Islet precursor cell (in vitro differentiated cells): ENCODE results near the gene MZT2B.
"Not testable (repeated sequence)": the region's sequence is repeated elsewhere in the genome, so short reads cannot be mapped to it uniquely, and the experiment has no call there.

Experiments used
- DNase-seq: peaks from one replicate; pipeline ENCODE4 v3.0.0-alpha.2; 2018

Gene MZT2B, protein sequence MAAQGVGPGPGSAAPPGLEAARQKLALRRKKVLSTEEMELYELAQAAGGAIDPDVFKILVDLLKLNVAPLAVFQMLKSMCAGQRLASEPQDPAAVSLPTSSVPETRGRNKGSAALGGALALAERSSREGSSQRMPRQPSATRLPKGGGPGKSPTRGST

DNA sequence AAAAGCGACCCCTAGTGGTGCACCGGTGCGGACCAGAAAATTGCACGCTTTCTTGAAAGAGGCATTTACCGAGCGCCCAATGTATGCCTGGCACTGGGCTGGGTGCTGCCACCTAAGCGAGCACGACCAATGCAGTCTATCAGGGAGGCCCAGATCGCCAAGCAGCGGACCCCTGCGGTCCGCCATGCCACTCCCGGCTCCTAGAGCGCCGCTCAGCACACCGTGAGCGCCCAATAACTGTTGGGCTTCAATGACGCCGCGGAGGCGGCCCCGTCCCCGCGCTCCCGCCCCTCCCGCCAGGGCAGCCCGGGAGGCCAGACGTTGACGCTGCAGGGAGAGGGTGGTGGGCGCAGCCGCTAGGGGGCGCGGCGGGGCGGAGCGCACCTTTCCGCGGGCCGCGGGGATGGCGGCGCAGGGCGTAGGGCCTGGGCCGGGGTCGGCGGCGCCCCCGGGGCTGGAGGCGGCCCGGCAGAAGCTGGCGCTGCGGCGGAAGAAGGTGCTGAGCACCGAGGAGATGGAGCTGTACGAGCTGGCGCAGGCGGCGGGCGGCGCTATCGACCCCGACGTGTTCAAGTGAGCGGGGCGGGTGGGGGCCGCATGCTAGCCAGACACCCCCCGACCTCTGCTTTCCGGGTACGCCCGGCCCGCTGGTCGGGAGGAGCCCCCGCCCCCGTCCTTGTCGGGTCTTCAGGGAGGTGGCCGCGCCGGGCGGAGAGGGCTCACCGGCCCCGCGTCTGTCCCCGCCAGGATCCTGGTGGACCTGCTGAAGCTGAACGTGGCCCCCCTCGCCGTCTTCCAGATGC, at the start of gene MZT2B:
Gene MZT2B (plus strand): TSS at position 383 of the 803 bp plus-strand sequence. CDS start 21 bp downstream, at position 404.
- DNase-seq = peak; percentile 93

DNA sequence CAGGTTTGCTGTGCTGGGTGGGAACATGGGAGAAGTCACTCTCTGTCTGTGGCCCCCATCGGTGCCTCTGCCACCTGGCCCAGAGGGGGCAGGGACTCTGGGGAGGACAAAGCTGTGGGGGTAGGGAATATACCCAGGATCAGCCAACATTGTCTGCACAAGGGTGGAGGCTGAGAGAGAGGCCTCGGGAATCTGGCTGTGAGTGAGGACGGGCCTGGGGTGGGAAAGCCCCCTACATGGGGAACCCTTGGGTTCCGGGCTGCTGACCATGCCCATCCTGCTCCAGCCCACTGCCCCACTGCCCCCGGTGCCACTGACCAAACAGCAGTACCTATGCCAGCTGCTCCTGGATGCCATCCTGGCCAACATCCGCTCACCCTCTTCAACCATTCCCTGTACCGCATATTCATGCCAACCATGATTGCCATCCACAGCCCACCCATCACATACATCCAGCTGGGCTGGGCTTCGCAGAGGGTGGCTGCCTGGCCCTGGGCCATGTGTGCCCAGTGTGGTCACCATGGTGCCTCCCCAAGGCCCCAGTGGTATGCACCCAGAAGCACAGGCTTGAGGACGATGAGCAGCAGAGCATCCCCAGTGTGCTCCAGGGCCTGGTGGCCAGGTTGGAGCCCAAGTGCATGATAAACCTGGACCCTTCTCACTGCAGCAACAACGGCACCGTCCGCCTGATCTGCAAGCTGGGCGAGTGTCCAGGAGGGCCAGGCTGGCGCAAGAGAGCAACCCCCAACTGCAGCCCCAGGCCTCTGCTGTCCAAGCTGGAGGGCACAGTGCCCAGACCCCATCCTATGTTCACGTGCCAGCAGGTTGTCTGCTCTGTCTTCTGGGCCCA, 46.1 kb upstream of the MZT2B start:
- DNase-seq = peak; percentile 24

DNA sequence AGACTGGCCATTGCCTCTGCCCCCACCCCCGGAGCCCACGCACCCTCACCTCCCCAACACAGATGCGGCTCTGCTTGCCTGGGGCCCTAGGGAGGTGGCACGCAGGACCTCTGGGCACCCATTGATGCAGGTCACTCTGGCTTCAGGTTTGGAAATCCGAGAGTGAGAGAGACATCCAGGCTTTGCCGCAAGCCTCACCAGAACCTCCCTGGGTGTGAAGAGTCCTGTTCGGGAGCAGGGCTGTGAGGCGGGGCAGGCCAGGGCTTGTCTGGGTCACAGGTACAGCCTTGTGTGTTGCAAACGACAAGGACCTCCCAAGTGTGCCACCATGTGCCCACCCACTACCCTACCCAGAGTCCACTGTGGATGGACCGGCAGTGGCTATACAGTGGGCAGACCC, 45.5 kb upstream of the MZT2B start:
- peak; percentile 37 for DNase-seq

DNA sequence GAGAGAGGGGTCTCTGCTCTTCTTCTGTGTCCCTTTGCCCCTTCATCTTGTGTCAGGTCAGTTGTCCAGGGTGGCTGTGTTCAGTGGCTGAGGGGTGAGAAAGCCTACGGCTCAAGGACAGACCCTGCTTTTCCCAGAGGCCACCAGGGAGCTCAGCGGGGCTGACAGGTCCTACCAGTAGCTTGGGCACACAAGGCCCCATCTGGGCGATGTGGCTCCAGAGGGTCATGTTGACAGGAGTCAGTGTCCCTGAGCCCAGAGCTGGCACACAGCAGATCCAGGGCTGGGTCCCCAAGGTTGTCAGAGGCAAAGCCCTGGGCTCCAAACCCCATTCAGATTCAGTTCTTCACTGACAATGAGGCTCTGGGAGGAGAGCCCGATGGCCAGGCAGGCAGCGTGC, 44.9 kb upstream of the MZT2B start:
- DNase-seq = peak; percentile 39

DNA sequence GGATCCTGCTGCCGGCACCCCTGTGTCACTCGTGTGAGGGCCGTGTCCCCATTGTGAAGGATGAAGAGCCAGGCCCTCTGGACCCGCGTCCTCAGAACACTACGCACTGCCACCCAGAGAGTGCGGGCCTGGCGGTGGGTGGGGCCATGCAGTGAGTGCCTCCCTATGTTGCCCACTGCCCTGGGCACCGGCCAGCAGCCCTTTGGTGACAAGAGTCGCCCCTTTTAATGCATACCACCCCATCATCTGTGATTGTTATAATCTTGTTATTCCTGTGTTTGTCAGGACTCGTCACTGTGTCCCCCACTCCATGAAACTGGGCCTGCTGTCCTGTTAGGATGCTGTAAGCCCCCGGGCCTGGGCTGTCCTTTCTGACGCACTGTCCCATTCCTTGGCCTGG, 43.7 kb upstream of the MZT2B start:
- peak; percentile 22 for DNase-seq

DNA sequence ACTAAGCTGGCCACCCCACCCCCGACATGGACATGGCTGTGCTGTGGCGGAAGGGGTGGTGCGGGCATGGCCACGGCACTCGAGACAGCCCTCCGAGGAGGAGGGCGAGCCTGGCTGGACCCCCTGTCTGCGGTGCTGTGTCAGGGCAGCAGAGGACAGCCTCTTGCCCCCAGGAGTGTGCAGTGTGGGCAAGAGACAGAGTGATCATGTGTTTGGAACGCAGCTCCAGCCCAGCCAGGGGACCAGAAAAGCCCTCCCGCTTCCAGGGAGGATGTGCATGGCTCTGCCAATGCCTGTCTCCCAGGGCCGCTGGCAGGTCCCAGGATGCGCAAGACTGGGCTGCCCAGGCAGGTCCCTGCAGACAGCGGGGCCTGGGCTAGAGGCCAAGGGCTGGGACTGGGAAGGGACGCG, 43.2 kb upstream of the MZT2B start:
- peak; percentile 37 for DNase-seq

DNA sequence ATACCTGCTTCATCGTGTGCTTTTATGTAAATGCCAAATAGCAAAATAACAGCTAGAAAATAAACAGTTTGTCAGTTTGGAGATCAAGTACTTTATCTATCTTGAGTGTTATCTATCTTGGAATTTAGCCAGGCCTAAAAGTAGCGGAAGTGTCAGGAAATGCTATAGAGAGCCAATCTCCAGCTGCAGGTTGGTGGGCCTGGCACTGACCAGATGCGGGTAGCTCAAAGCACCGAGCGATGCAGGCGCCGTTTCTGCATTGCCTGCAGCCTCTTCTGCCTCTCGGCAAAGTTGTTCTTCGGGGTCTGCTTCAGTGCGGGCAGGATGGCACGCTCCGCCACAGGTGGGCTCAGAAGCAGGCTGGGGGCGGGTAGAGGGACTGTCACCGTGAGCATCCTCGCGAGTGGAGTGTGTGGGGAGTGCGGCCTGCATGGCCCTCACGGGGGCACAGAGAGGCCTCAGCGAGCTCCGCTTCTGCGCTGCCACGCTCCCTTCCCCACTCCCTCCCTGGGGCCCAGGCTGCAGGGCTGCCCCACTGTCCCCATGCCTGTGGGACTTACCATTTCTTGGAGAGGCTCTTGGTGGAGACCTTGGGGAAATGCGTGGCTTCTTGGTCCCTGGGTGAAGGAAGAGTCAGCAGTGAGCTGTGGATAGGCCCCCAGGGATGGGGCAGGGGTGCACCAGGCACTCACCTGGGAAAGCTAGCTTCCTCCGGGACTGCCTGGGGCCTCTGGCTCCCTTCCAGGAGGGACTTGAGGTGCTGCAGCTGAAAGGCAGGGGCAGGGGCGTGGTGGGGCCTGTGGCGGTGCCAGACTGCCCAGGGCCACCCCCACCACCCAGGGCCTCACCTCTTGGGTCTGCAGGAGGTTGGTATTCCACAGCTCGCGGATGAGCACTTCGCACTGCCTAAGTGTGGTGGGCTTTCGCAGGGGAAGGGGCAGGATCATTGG, 42.5 kb upstream of the MZT2B start:
- peak; percentile 32 for DNase-seq

DNA sequence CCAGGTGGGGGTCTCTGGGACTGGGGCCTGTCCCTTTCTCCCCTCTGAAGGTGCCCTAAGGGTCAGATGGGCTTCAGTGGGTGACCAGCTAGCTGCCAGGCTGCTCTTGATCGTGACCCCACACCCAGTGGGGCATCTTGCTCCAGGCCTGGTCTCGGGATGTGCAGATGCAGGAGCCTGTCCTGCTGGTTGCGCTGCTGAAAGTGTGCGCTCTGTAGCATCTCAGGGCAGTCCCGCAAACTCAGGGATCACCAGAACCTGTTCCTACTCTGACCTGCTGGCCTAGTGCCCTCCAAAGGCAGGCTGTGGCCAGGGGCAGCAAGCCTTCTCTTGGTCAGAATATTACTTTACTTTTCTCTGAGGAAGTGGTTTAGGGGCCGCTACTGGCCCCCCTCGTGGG, 41.5 kb upstream of the MZT2B start:
- DNase-seq = peak; percentile 1

DNA sequence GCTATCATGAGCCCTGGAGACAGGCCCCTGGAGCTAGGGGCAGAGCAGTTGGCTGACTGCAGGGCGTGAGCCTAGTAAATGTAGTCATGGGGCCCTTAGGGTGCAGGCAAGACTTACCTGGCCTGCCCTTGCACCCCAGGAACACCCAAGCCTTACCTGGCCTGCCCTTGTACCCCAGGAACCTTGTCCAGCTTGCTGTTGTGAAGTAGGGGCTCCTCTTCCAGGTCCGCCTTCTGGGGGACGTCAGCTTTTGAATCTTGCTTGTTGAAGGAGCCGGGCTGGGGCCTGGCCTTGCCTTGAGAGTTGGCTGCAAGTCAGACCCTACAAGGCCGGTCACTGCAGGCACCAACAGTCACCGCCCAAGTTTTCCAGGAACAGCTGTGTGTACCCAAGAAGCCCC, 41.1 kb upstream of the MZT2B start:
- peak; percentile 12 for DNase-seq

DNA sequence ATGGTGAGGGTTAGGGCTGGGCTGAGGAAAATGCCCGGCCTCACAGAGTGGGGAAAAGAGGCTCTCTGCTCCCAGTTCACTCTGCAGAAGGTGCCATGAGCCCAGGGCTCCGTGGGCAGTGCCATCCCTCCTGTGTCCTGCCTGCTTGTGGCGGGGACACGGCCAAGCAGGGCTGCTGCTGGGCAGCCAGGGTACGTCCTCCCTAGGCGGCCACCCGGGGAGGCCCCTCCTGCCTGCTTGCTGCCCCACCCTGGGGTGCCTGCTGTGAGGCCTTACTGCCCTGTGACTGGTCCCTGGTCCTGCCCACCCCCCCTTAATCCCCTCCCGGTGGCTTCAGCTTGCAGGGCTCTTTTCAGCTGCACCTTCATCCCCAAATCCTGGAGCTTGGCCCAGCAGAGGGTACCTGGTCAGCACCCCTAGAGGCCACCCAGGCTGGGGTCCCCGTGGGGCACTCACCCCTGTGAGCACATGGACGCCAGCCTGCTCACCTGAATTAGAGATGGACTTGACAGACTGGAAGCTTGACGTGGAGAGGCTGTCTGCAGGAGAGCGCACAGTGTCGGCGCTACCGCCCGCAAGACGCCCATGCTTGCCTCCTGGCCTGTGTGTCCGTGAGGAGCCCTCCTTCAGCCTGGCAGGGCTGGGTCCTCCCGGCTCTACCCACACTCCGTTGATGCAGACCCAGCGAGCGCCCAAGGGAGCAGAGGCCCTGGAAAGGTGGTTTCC, 40.3 kb upstream of the MZT2B start:
- DNase-seq = peak; percentile 40

DNA sequence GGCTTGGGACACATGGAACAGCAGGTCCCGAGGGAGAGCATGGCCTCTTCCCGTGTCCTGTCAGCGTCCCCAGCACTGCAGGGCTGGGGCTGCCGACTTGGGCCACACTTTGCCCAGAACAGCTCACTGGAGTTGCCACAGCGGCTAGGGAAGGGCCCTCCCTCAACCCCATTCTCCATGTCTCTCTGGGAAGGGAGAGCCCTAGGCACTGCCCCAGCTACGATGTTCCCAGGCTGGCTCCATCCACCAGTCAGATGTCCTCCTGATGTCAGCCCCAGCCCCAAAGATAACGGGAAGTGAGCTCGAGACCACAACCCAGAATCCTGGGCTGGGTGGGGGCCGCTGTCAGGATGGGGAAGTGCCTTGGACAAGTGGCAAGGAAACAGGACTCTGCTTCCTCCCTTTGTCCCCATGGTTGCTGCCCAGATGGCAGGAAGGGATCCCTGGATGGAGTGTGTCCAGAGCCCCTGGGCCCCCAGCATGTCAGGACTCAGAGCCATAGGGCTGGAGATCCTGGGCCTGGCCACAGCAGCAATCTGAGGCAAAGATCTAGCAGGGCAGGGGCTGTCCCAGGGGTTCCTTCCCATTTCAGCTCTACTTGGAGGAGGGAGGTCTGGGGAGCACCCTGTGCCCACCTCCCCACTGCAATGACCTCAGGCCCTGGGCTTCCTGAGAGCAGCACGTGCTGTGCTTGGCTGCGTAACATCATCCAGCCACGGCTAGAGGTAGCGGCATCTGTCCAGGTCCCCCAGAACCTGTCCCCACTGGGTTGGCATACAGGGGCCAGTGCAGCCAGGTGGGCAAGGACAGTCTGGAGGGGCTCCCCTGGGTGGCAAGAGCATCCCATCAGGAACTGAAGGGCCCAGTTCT, 39.4 kb upstream of the MZT2B start:
- peak; percentile 29 for DNase-seq

DNA sequence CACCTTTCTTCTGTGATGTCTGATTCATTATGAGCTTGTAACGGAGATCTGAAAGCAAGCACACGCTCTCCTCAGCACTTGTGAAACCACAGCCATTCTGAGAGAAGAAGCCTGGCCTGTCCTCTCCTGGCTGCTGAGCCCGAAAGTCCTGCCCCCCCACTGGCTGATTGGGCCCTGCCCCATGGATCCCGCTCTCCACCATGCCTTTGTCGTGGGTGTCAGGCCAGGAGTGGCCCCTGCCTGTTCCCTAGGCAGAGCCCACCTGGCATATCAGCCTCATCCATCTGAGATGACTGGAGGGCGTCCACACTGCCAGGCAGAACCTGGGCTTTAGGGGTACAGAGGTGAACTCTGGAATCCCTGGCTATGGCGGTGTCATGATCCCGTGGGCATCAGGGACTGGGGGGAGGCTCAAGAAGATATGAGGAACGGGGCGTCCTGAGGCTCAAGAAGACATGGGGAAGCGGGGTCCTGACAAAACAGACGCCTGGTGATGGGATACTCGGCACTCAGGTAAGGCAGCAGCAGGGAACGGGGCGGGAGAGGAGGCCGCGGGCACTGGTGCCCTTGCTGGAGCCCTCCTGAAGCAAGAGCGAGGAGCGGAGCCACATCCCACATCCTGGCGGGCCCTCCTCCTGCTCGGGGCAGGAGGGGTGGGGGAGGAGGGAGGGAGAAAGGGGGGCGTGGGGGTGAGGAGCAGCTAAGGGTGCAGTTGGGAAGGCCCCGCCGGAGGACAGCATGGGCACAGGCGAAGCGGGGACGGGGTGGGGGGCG, 38.6 kb upstream of the MZT2B start:
- DNase-seq = peak; percentile 62

DNA sequence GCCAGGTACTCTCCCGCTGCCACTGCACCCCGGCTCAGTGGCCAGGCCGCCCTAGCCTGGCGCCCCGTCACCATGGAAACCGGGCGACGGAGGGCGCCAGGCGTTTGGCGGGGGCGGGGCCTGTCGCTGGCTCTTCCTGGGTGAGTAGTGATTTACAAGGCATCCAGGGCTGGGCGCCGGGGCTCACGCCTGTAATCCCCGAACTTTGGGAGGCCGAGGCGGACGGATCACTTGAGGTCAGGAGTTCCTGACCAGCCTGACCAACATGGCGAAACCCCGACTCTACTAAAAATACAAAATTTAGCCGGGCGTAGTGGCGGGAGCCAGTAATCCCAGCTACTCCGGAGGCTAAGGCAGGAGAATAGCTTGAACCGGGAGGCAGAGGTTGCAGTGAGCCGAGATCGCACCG, 37.1 kb upstream of the MZT2B start, which contains the start of gene CCDC74B:
Gene CCDC74B (minus strand): TSS at position 107 of the 409 bp plus-strand sequence. CDS start 116 bp downstream, outside the sequence.
- peak; percentile 73 for DNase-seq

DNA sequence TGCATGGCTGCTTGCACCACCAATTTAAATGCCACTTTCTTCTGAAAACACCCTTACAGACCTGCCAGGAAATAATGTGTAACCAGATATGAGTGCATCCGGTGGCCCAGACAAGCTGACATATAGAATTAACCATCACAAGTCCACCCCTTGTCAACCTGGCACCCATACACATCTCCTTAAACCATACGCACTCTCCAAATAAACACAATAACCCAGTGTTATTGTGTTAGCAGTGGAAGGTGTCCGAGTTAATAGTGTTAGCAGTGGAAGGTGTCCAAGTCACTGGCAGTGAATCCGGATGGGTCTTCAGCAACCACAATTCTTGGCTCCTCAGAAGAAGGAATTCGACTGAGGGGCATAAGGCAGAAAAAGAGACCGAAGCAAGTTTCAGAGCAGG, 33.5 kb upstream of the MZT2B start:
- DNase-seq = not testable (repeated sequence)

DNA sequence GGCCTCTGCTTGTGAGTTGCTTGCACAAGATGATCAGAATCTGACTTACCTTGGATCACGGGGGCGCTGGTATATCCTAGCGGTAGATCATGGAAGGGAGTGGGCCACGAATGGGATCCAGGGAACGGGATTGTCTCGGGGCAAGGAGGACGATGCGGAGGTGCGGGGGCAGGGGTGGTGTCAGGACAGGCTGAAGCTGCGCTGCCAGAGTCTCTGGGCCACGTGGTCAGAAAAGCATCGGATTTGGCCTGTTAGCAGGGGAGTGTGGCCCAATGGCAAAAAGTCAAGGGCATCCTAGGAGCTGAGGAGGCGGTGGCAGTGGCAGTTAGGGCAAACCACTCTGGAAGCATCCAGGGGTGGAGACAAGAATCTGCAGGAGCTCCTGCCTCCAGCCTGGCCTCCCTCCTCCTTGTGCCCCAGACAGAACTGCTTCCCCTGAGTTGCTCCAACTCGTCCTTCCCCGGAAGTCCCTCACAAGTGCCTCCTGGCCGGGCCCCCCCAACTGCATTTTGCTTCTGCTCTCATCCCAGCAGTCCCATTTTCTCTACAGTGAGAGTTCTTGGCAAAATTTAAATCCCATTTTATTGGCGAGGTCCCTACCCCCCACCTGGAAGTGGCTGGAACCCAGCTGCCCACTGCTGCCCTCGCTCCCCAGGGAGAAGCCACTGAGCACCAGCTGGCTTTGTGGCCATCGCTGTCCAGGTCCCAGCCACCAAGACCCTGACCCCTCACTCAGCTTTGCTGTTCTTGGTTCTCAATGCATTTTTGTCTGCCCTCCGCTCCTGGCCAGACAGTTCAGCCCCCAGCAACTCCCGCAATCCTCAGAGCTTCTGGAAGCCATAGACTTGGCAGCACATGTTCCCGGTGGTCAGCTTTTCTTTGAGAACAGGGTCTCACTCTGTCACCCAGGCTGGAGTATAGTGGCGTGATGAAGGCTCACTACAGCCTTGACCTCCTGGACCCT, 31.6 kb upstream of the MZT2B start:
- no peak for DNase-seq

DNA sequence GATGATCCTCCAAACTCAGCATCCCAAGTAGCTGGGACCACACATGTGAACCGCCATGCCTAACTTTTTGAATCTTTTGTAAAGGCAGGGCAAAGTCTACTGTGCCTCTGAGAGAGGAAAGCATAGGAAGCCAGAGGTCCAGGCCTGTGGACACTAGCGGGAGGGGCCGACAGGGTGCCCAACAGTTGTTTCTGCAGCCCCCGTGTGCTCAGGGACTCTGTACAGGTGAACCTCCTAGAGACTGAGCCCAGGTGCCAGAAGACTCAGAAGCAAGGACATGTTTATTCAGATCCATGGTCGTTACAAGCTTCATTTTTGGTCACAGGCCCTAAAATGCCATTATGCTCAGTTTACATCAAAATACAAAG, 30.9 kb upstream of the MZT2B start:
- DNase-seq = not testable (repeated sequence)

DNA sequence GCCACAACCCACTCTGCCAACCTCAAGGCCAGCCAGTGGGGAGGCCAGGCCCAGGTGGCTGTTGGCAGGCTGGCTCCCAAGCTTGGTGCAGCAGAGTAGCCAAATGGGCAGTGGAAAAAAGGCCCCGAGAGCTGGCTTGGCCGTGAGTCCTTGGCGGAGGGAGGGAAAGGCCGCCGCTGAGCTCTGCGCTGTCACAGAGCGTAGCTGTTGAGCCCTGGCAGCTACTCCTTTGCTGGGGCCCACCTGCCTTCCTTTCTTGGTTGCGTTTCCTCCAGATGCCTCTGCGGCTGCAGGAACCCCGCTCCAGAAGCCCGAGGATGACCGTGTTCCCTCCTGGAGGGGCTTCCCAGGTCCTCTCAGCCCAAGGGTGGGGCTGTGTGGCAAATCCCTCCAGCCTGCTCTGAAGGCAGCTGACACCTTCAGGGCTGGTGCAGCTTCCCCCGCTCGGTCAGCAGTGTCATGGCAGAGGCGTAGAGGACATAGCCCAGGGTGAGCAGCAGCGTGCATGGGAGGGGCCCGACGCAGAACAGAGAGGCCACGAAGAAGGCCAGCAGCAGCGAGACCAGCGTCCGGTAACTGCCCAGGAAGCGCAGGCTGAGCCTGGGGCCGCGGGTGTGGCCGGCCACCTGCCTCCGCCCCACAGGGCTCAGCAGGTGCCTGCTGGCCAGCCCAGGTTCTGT, 29.8 kb upstream of the MZT2B start:
- DNase-seq = not testable (repeated sequence)
